Type B pancreatic cell (in vitro differentiated cells): ENCODE measurements around the gene MAGI1. TPM values are rescaled to one million over a fixed set of nuclear protein-coding genes. Genes with fewer than 3 reads are reported as not detected.
A peak's percentile ranks its signal among the peaks of the same experiment; 100 is the strongest.

Experiments used
- DNase-seq: peaks from one replicate; pipeline ENCODE4 v3.0.0; 2021; ENCODE audit warnings: mixed read lengths; ENCODE audit not compliant: unreplicated experiment; ENCODE audit errors: extremely low spot score
- H3K27ac Mint-ChIP-seq: 2 replicates; pipeline ENCODE4 v1.8.0; 2021; ENCODE audit warnings: mild to moderate bottlenecking, mixed read lengths
- H3K27me3 Mint-ChIP-seq: 2 replicates; pipeline ENCODE4 v1.8.0; 2021; ENCODE audit warnings: mixed read lengths
- H3K36me3 Mint-ChIP-seq: 2 replicates; pipeline ENCODE4 v1.8.0; 2021; ENCODE audit warnings: mixed read lengths
- H3K4me1 Mint-ChIP-seq: one replicate; pipeline ENCODE4 v1.8.0; 2021; ENCODE audit warnings: mixed read lengths; ENCODE audit not compliant: unreplicated experiment
- H3K4me3 Mint-ChIP-seq: 2 replicates; pipeline ENCODE4 v1.8.0; 2021; ENCODE audit warnings: mild to moderate bottlenecking, mixed read lengths
- H3K9me3 Mint-ChIP-seq: 2 replicates; pipeline ENCODE4 v1.8.0; 2021; ENCODE audit warnings: mixed read lengths
- CTCF ChIP-seq: fragments of 200-600 bp; sonication (generic); conservative IDR thresholded peaks from 2 replicates; pipeline ENCODE4 v1.5.0; 2021; ENCODE audit warnings: antibody characterized with exemption, mild to moderate bottlenecking
- total RNA-seq: library from RNA; stranded (reverse); gene quantifications from 2 replicates; pipeline ENCODE4 v1.2.1, GENCODE V29; 2021; ENCODE audit warnings: low replicate concordance

The MAGI1 gene
- total RNA-seq, 1 donor from 2014 or later, result 53.1 TPM

GRCh38 chr3:65808824-65809223 lies 229.9 kb downstream of the MAGI1 start:
- Mint-ChIP-seq H3K4me1 (peaks cover 27% of the 10 kb centered on the region), H3K9me3 (no peaks in the 10 kb centered on the region), H3K36me3 (peaks cover 7% of the 10 kb centered on the region), H3K4me3 (no peak overlapping the region), H3K27me3 (no peaks in the 10 kb centered on the region), H3K27ac (peak overlapping the region; percentile 20)
- no peak for DNase-seq
- no peak for TF ChIP-seq CTCF

GRCh38 chr3:65808407-65808806 lies 230.3 kb downstream of the MAGI1 start:
- Mint-ChIP-seq H3K27ac (peak overlapping the region; percentile 20), H3K4me1 (peaks cover 27% of the 10 kb centered on the region), H3K9me3 (no peaks in the 10 kb centered on the region), H3K4me3 (no peak overlapping the region), H3K27me3 (no peaks in the 10 kb centered on the region), H3K36me3 (peaks cover 7% of the 10 kb centered on the region)
- TF ChIP-seq CTCF, result no peak
- no peak for DNase-seq

- no peak overlapping the region for H3K4me3 Mint-ChIP-seq
Measured at GRCh38 chr3:65807225-65807624, 231.5 kb downstream of the MAGI1 start.

GRCh38 chr3:65806600-65806999 lies 232.1 kb downstream of the MAGI1 start:
- Mint-ChIP-seq H3K36me3 (peaks cover 7% of the 10 kb centered on the region), H3K9me3 (no peaks in the 10 kb centered on the region)

More at GRCh38 chr3:65807225-65807624, 231.5 kb downstream of the MAGI1 start:
- Mint-ChIP-seq H3K27ac (no peak overlapping the region), H3K27me3 (no peaks in the 10 kb centered on the region), H3K4me1 (peaks cover 27% of the 10 kb centered on the region), H3K36me3 (peaks cover 7% of the 10 kb centered on the region), H3K9me3 (no peaks in the 10 kb centered on the region)
- TF ChIP-seq CTCF, result no peak
- DNase-seq, result no peak

GRCh38 chr3:65796676-65797075 lies 242.0 kb downstream of the MAGI1 start:
- H3K27ac Mint-ChIP-seq, result no peak overlapping the region

More at GRCh38 chr3:65806600-65806999, 232.1 kb downstream of the MAGI1 start:
- Mint-ChIP-seq H3K27ac (no peak overlapping the region), H3K27me3 (no peaks in the 10 kb centered on the region), H3K4me3 (no peak overlapping the region), H3K4me1 (peaks cover 22% of the 10 kb centered on the region)
- no peak for DNase-seq
- no peak for TF ChIP-seq CTCF

More at GRCh38 chr3:65796676-65797075, 242.0 kb downstream of the MAGI1 start:
- no peaks in the 10 kb centered on the region for H3K27me3 Mint-ChIP-seq
- no peaks in the 10 kb centered on the region for H3K9me3 Mint-ChIP-seq
- no peak for DNase-seq
- no peak overlapping the region for H3K4me3 Mint-ChIP-seq
- no peak for TF ChIP-seq CTCF
- peaks cover 22% of the 10 kb centered on the region for H3K4me1 Mint-ChIP-seq
- no peaks in the 10 kb centered on the region for H3K36me3 Mint-ChIP-seq
